Activated T-helper 17 cell treated with anti-CD3 and anti-CD28 coated beads, Interleukin-2, amount 50 U/mL, for 72 hours (primary cell): ENCODE data around the gene KIAA1958. TPM values are rescaled to one million over a fixed set of nuclear protein-coding genes. Genes with fewer than 3 reads are reported as not detected.

Experiments
- ATAC-seq: fragments of 150-1000 bp; cut with Tn5 transposase; replicated peaks from 2 replicates; pipeline ENCODE4 v1.10.0; 2021; ENCODE audit warnings: mild to moderate bottlenecking, moderate library complexity
- H3K27ac Mint-ChIP-seq: one replicate; pipeline ENCODE4 v1.8.0; 2022; ENCODE audit warnings: mixed read lengths
- H3K27me3 Mint-ChIP-seq: one replicate; pipeline ENCODE4 v1.8.0; 2022; ENCODE audit warnings: mixed read lengths
- H3K36me3 Mint-ChIP-seq: one replicate; pipeline ENCODE4 v1.8.0; 2022; ENCODE audit warnings: low read depth, mild to moderate bottlenecking, mixed read lengths
- H3K4me1 Mint-ChIP-seq: one replicate; pipeline ENCODE4 v1.8.0; 2022; ENCODE audit warnings: mixed read lengths
- H3K4me3 Mint-ChIP-seq: one replicate; pipeline ENCODE4 v1.8.0; 2022; ENCODE audit warnings: mild to moderate bottlenecking, mixed read lengths
- H3K9me3 Mint-ChIP-seq: one replicate; pipeline ENCODE4 v1.8.0; 2022; ENCODE audit warnings: mixed read lengths
- total RNA-seq, 2 donors: library from RNA; stranded (reverse); gene quantifications; one replicate each; pipeline ENCODE4 v1.2.3, GENCODE V29; 2022

Gene KIAA1958
- total RNA-seq, 2 donors from 2014 or later: 10.0 to 12.5 TPM

DNA sequence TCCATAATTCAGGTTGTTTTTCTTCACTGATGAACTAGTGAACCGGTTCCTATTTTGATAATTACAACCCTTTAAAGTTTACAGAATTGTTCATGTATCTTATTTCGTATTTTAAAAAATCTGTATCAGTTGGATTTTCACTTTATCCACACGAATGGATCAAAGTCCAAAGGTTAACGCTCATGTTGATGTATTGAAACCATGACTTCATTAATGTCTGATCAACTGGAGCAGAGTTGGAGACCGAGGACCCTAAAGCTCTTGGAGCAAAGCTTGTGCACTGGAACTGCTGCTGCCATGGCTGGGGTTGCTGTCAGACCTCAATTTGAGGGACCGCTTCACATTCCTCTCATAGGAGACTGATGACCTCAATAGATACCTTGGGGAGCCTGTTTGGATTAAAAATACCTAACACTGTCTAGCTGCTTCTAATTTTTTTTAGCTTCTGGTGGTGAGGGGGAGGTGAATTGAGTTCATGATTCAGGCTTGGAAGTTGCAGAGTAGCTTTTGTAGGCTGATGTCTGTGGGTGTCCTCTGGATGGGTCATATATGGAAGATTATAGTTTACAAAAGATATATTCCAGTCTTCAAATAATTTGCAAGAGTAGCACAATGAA is 45.1 kb downstream of the KIAA1958 start:
- ATAC-seq: no peak
- Mint-ChIP-seq H3K27me3 (no peaks in the 10 kb centered on the region), H3K4me1 (peaks cover 8% of the 10 kb centered on the region), H3K36me3 (no peaks in the 10 kb centered on the region), H3K27ac (no peak overlapping the region), H3K9me3 (no peaks in the 10 kb centered on the region), H3K4me3 (no peak overlapping the region)

DNA sequence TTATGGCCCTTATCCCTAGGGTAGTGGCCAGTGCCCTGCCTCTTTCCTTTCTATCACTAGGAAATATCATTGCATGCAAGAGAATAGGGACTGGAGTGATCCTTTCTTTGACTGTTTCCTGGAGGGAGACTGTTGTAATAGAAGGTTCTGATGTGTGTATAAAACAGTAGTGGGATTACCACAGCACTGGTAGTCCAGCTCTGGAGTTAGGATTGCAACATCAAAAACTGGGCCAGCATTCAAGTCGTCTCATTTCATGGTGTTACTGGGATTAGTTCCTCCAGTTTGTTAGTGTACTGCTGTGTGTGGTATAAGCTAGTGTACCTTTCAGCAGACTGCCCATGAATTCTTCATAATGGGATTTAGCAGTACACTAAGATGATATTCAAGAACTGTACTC is 45.8 kb downstream of the KIAA1958 start:
- H3K4me1 Mint-ChIP-seq: peaks cover 8% of the 10 kb centered on the region
- no peak overlapping the region for H3K4me3 Mint-ChIP-seq
- no peaks in the 10 kb centered on the region for H3K9me3 Mint-ChIP-seq
- no peak overlapping the region for H3K27ac Mint-ChIP-seq
- H3K36me3 Mint-ChIP-seq: no peaks in the 10 kb centered on the region
- H3K27me3 Mint-ChIP-seq: no peaks in the 10 kb centered on the region
- no peak for ATAC-seq

DNA sequence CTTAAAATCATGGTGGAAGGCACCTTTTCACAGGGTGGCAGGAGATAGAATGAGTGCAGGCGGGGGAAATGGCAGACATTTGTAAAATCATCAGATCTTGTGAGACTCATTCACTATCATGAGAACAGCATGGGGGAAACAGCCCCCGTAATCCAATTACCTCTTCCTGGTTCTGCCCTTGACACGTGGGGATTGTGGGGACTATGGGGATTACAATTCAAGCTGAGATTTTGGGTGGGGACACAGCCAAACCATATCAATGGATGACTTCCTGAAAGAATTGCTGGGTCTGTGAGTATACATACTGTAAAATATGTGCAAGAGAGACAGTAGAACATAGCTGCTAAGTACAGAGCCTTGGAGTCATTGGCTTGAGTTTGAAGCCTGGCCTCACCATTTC is 47.0 kb downstream of the KIAA1958 start:
- Mint-ChIP-seq H3K4me1 (peaks cover 8% of the 10 kb centered on the region), H3K27me3 (no peaks in the 10 kb centered on the region), H3K36me3 (no peaks in the 10 kb centered on the region), H3K4me3 (no peak overlapping the region), H3K9me3 (no peaks in the 10 kb centered on the region), H3K27ac (no peak overlapping the region)
- ATAC-seq: no peak

- Mint-ChIP-seq H3K27ac (no peak overlapping the region), H3K4me1 (peaks cover 8% of the 10 kb centered on the region), H3K36me3 (no peaks in the 10 kb centered on the region), H3K27me3 (no peaks in the 10 kb centered on the region), H3K9me3 (no peaks in the 10 kb centered on the region), H3K4me3 (no peak overlapping the region)
- no peak for ATAC-seq
Observed at GRCh38 chr9:112535301-112535700, 48.7 kb downstream of the KIAA1958 start.

DNA sequence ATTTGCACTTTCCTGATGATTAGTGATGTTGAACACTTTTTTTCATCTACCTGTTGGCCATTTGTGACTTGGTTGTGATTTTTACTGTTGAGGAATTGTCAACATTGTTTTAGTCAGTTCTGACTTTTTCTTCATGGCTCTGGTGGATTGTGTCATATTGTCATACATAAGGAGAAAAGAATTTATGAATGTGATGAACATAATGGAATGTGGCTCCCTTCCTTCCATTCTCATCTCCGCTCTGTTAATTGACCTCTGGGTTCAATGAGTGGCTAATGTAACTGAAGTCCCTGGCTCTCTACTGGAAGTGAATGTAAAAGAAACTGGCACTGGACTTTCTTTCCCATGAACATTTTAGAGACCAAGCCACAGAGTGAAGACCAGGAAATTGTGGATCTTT is 49.2 kb downstream of the KIAA1958 start:
- no peak for ATAC-seq
- Mint-ChIP-seq H3K4me1 (peaks cover 8% of the 10 kb centered on the region), H3K9me3 (no peaks in the 10 kb centered on the region), H3K4me3 (no peak overlapping the region), H3K36me3 (no peaks in the 10 kb centered on the region), H3K27ac (no peak overlapping the region), H3K27me3 (no peaks in the 10 kb centered on the region)

DNA sequence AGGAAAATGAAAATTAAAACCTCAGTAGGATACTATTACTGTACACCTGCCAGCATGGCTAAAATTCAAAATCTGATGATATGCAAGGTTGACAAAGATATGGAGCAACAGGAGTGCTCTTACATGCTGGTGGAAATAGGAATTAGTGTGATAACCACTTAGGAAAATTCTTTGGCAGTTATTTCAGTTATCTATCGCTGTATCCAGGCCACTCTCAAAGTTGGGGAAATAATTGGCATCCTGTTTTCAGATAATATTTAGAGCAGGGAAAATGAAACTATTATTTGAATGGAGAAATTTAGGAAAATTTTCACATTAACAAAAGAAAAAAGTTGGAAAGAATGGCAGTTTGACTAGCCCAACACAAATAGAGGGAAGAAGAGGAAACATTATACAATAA is 50.9 kb downstream of the KIAA1958 start:
- H3K4me1 Mint-ChIP-seq: peaks cover 8% of the 10 kb centered on the region
- no peak overlapping the region for H3K27ac Mint-ChIP-seq
- no peaks in the 10 kb centered on the region for H3K9me3 Mint-ChIP-seq
- no peak overlapping the region for H3K4me3 Mint-ChIP-seq
- ATAC-seq: no peak
- no peaks in the 10 kb centered on the region for H3K36me3 Mint-ChIP-seq
- no peaks in the 10 kb centered on the region for H3K27me3 Mint-ChIP-seq

GRCh38 chr9:112540800-112541199 is 54.2 kb downstream of the KIAA1958 start:
- ATAC-seq: no peak
- no peak overlapping the region for H3K4me3 Mint-ChIP-seq
- H3K27me3 Mint-ChIP-seq: no peaks in the 10 kb centered on the region
- H3K36me3 Mint-ChIP-seq: no peaks in the 10 kb centered on the region
- H3K4me1 Mint-ChIP-seq: peaks cover 6% of the 10 kb centered on the region
- no peak overlapping the region for H3K27ac Mint-ChIP-seq
- peaks cover 1% of the 10 kb centered on the region for H3K9me3 Mint-ChIP-seq

GRCh38 chr9:112541685-112542084 is 55.1 kb downstream of the KIAA1958 start:
- Mint-ChIP-seq H3K4me1 (peaks cover 13% of the 10 kb centered on the region), H3K27ac (no peak overlapping the region), H3K4me3 (no peak overlapping the region), H3K9me3 (peaks cover 3% of the 10 kb centered on the region), H3K27me3 (no peaks in the 10 kb centered on the region), H3K36me3 (no peaks in the 10 kb centered on the region)
- no peak for ATAC-seq

- Mint-ChIP-seq H3K27me3 (no peaks in the 10 kb centered on the region), H3K9me3 (peaks cover 3% of the 10 kb centered on the region), H3K4me3 (no peak overlapping the region), H3K27ac (no peak overlapping the region), H3K36me3 (no peaks in the 10 kb centered on the region), H3K4me1 (peaks cover 14% of the 10 kb centered on the region)
- no peak for ATAC-seq
Observed at GRCh38 chr9:112542593-112543292, 56.1 kb downstream of the KIAA1958 start.

DNA sequence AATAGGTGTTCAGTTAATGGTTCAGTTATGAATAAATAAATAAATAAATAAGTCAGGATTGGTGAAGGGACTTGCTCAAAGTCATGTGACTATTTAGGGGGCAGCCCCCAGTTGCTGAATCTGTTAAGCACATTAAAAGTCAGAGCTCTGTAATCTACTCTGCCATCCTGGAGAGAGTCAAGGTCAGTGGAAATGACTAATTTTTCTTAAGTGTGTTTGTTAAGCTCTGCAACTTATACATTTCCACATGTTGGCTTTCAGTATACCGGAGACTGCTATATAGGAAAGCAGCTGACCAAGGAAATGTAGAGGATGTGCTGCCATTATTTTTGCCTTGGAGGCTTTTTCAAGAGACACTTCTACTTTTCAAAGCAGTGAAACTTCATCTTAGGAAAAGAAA is 57.9 kb downstream of the KIAA1958 start:
- ATAC-seq: peak; percentile 50
- no peak overlapping the region for H3K4me3 Mint-ChIP-seq
- no peaks in the 10 kb centered on the region for H3K27me3 Mint-ChIP-seq
- H3K4me1 Mint-ChIP-seq: peaks cover 14% of the 10 kb centered on the region
- H3K27ac Mint-ChIP-seq: no peak overlapping the region
- H3K36me3 Mint-ChIP-seq: no peaks in the 10 kb centered on the region
- peaks cover 3% of the 10 kb centered on the region for H3K9me3 Mint-ChIP-seq

- Mint-ChIP-seq H3K27ac (no peak overlapping the region), H3K9me3 (peaks cover 3% of the 10 kb centered on the region), H3K4me3 (no peak overlapping the region), H3K36me3 (no peaks in the 10 kb centered on the region), H3K27me3 (no peaks in the 10 kb centered on the region), H3K4me1 (peaks cover 14% of the 10 kb centered on the region)
- no peak for ATAC-seq
Observed at GRCh38 chr9:112545237-112545636, 58.6 kb downstream of the KIAA1958 start.

- Mint-ChIP-seq H3K4me3 (peak overlapping the region; percentile 38), H3K27me3 (no peaks in the 10 kb centered on the region), H3K27ac (peak overlapping the region; percentile 56), H3K4me1 (peaks cover 14% of the 10 kb centered on the region), H3K9me3 (peaks cover 3% of the 10 kb centered on the region), H3K36me3 (no peaks in the 10 kb centered on the region)
- peak; percentile 92 for ATAC-seq
Observed at GRCh38 chr9:112546149-112547012, 59.8 kb downstream of the KIAA1958 start.

- Mint-ChIP-seq H3K4me3 (no peak overlapping the region), H3K36me3 (no peaks in the 10 kb centered on the region), H3K27me3 (no peaks in the 10 kb centered on the region), H3K9me3 (peaks cover 3% of the 10 kb centered on the region), H3K4me1 (peaks cover 14% of the 10 kb centered on the region), H3K27ac (no peak overlapping the region)
- ATAC-seq: no peak
Observed at GRCh38 chr9:112548051-112548440, 61.4 kb downstream of the KIAA1958 start.

- no peak overlapping the region for H3K4me3 Mint-ChIP-seq
- H3K4me1 Mint-ChIP-seq: peaks cover 14% of the 10 kb centered on the region
- no peaks in the 10 kb centered on the region for H3K36me3 Mint-ChIP-seq
- ATAC-seq: no peak
- no peaks in the 10 kb centered on the region for H3K27me3 Mint-ChIP-seq
- H3K27ac Mint-ChIP-seq: no peak overlapping the region
- peaks cover 3% of the 10 kb centered on the region for H3K9me3 Mint-ChIP-seq
Observed at GRCh38 chr9:112548836-112549595, 62.4 kb downstream of the KIAA1958 start.
